ENCODE measurements around the gene RAB1A.

GRCh38 chr2:65116645-65117044 lies 13.3 kb downstream of the RAB1A start:
- TF ChIP-seq CTCF (conservative IDR thresholded peaks at IDR 0.05 in 1 of 2, IDR thresholded peaks at IDR 0.05 in 1 of 2; ENCODE audit: extremely low read depth in 1 of 2, insufficient read depth in 1 of 2, low read depth in 1 of 2, low read length in 2 of 2) (no peak), EZH2 (IDR thresholded peaks at IDR 0.05; ENCODE audit: borderline replicate concordance, low read length) (no peak)

All from mammary epithelial cell (primary cell).